H1 (cell line): ENCODE results near the gene OXA1L. TPM values are rescaled to one million over a fixed set of nuclear protein-coding genes. Genes with fewer than 3 reads are reported as not detected.

Source experiments
- CTCF ChIA-PET: fragments of 300-600 bp; sonication (Branson Sonifier 250); formaldehyde crosslinking; loops from one replicate; lab custom pipeline; 2021; ENCODE audit not compliant: partially characterized antibody; lab: Charles Lee
- POLR2A ChIA-PET: fragments of 300-600 bp; sonication (Branson Sonifier 250); formaldehyde crosslinking; loops from one replicate; lab custom pipeline; 2021; ENCODE audit warnings: inconsistent platforms; ENCODE audit not compliant: partially characterized antibody; lab: Charles Lee
- DNase-seq, 2 experiments: peaks; one replicate each; pipeline versions ENCODE4 v3.0.0 to v3.0.0-alpha.2; 2010 to 2022; ENCODE audit warnings: low spot score in 2 of 2, low read depth in 1 of 2, mixed read lengths in 1 of 2
- FAIRE-seq: peaks from 2 replicates; lab custom pipeline; 2011; peaks lifted over from hg19 to GRCh38; lab: Jason Lieb, UNC
- H2AFZ ChIP-seq: 2 replicates; pipeline ENCODE4 v1.8.1; 2012; ENCODE audit warnings: low read length, inconsistent platforms
- H2AK5ac ChIP-seq: 2 replicates; pipeline ENCODE4 v1.6.1; 2013; ENCODE audit warnings: low read depth, low read length
- H2BK120ac ChIP-seq: replicated peaks from 2 replicates; pipeline ENCODE3; 2013; ENCODE audit warnings: low read depth, low read length, inconsistent platforms
- H2BK12ac ChIP-seq: 2 replicates; pipeline ENCODE4 v1.6.1; 2013; ENCODE audit warnings: low read depth, low read length
- H2BK15ac ChIP-seq: 2 replicates; pipeline ENCODE4 v1.6.1; 2013; ENCODE audit warnings: low read length
- H2BK20ac ChIP-seq: 2 replicates; pipeline ENCODE4 v1.6.1; 2013; ENCODE audit warnings: low read length
- H2BK5ac ChIP-seq: 2 replicates; pipeline ENCODE4 v1.6.1; 2013; ENCODE audit warnings: low read depth, low read length
- H3K14ac ChIP-seq: 2 replicates; pipeline ENCODE4 v1.6.1; 2013; ENCODE audit warnings: inconsistent platforms; ENCODE audit not compliant: insufficient read length
- H3K18ac ChIP-seq: 2 replicates; pipeline ENCODE4 v1.6.1; 2013; ENCODE audit warnings: low read length; ENCODE audit errors: extremely low read depth
- H3K23ac ChIP-seq: 2 replicates; pipeline ENCODE4 v1.6.1; 2013; ENCODE audit warnings: inconsistent platforms; ENCODE audit not compliant: insufficient read length
- H3K23me2 ChIP-seq: 2 replicates; pipeline ENCODE4 v1.6.1; 2013; ENCODE audit warnings: low read depth, low read length
- H3K27ac ChIP-seq: 2 replicates; pipeline ENCODE4 v1.6.1; 2011; ENCODE audit warnings: low read depth, low read length, inconsistent platforms
- H3K27me3 ChIP-seq, 4 experiments: replicated peaks in 1 of 4; 1 replicate in 1 of 4; 2 replicates in 3 of 4; pipeline versions ENCODE4 v1.6.1 to v1.8.1; 2011 to 2013; ENCODE audit warnings: low read length in 3 of 4, mild to moderate bottlenecking in 3 of 4, inconsistent platforms in 2 of 4, mixed read lengths in 2 of 4, moderate library complexity in 1 of 4; ENCODE audit not compliant: control insufficient read depth in 3 of 4, insufficient read depth in 3 of 4; ENCODE audit errors: extremely low read depth in 1 of 4
- H3K36me3 ChIP-seq, 4 experiments: 2 replicates each; pipeline versions ENCODE4 v1.6.1 to v1.8.1; 2011 to 2013; ENCODE audit warnings: mild to moderate bottlenecking in 4 of 4, low read length in 3 of 4, moderate library complexity in 2 of 4, control low read depth in 1 of 4, inconsistent platforms in 1 of 4; ENCODE audit not compliant: insufficient read depth in 4 of 4, control insufficient read depth in 2 of 4
- H3K4ac ChIP-seq: replicated peaks from 2 replicates; pipeline ENCODE3; 2013; ENCODE audit warnings: low read length, low read depth, mixed read lengths, inconsistent platforms; ENCODE audit not compliant: insufficient read length
- H3K4me1 ChIP-seq, 4 experiments: replicated peaks in 1 of 4; 1 replicate in 1 of 4; 2 replicates in 3 of 4; pipeline versions ENCODE4 v1.6.1 to v1.8.1; 2011 to 2013; ENCODE audit warnings: low read length in 3 of 4, inconsistent platforms in 2 of 4, mixed read lengths in 1 of 4; ENCODE audit not compliant: insufficient read depth in 4 of 4, control insufficient read depth in 3 of 4
- H3K4me2 ChIP-seq, 2 experiments: 2 replicates each; pipeline versions ENCODE4 v1.6.1 to v1.8.1; 2011 to 2013; ENCODE audit warnings: low read depth in 2 of 2, low read length in 2 of 2, control low read depth in 1 of 2, inconsistent platforms in 1 of 2, mild to moderate bottlenecking in 1 of 2; ENCODE audit not compliant: insufficient read depth in 1 of 2
- H3K4me3 ChIP-seq, 4 experiments: fragments of 200-600, 300-600 bp in 1 of 4; sonication (generic), shearing (Covaris generic), sonication (Bioruptor Twin) in 1 of 4; 2 replicates each; pipeline versions ENCODE4 v1.5.1 to v1.8.1; 2011 to 2016; ENCODE audit warnings: low read length in 4 of 4, low read depth in 3 of 4, control low read depth in 2 of 4, inconsistent platforms in 2 of 4, mild to moderate bottlenecking in 2 of 4, mixed read lengths in 1 of 4, moderate library complexity in 1 of 4; ENCODE audit not compliant: insufficient read depth in 2 of 4; ENCODE audit errors: extremely low read depth in 1 of 4
- H3K56ac ChIP-seq: replicated peaks from 2 replicates; pipeline ENCODE3; 2013; ENCODE audit warnings: low read depth, mild to moderate bottlenecking, mixed read lengths, low read length, inconsistent platforms; ENCODE audit not compliant: insufficient read length
- H3K79me1 ChIP-seq: 2 replicates; pipeline ENCODE4 v1.6.1; 2013; ENCODE audit warnings: low read depth, low read length, control low read depth
- H3K79me2 ChIP-seq, 2 experiments: 2 replicates each; pipeline versions ENCODE4 v1.6.1 to v1.8.1; 2012 to 2013; ENCODE audit warnings: low read length in 2 of 2, mild to moderate bottlenecking in 2 of 2, inconsistent platforms in 1 of 2; ENCODE audit not compliant: insufficient read depth in 2 of 2, control insufficient read depth in 1 of 2
- H3K9ac ChIP-seq, 4 experiments: replicated peaks in 1 of 4; 1 replicate in 1 of 4; 2 replicates in 3 of 4; pipeline versions ENCODE4 v1.6.1 to v1.8.1; 2011 to 2013; ENCODE audit warnings: low read depth in 3 of 4, low read length in 3 of 4, control low read depth in 2 of 4, mild to moderate bottlenecking in 2 of 4, moderate library complexity in 2 of 4, inconsistent platforms in 1 of 4; ENCODE audit errors: extremely low read depth in 1 of 4
- H3K9me3 ChIP-seq, 2 experiments: 2 replicates each; pipeline versions ENCODE4 v1.6.1 to v1.8.1; 2012 to 2013; ENCODE audit warnings: mild to moderate bottlenecking in 2 of 2, moderate library complexity in 2 of 2, control low read depth in 1 of 2, inconsistent platforms in 1 of 2, low read depth in 1 of 2, low read length in 1 of 2, mixed read lengths in 1 of 2; ENCODE audit not compliant: insufficient read depth in 2 of 2
- H4K20me1 ChIP-seq, 2 experiments: replicated peaks in 1 of 2; 2 replicates each; pipeline versions ENCODE3 to v1.8.1; 2011 to 2013; ENCODE audit warnings: inconsistent platforms in 2 of 2, low read length in 2 of 2, mild to moderate bottlenecking in 1 of 2; ENCODE audit not compliant: insufficient read depth in 2 of 2, control insufficient read depth in 1 of 2
- H4K5ac ChIP-seq: 2 replicates; pipeline ENCODE4 v1.6.1; 2013; ENCODE audit warnings: low read length, low read depth, mixed read lengths, inconsistent platforms; ENCODE audit not compliant: insufficient read length
- H4K8ac ChIP-seq: 2 replicates; pipeline ENCODE4 v1.8.0; 2013; ENCODE audit warnings: mild to moderate bottlenecking, moderate library complexity, low read length, inconsistent platforms; ENCODE audit not compliant: insufficient read depth; ENCODE audit errors: extremely low read depth
- H4K91ac ChIP-seq: replicated peaks from 2 replicates; pipeline ENCODE3; 2013; ENCODE audit warnings: low read length, mixed read lengths, inconsistent platforms; ENCODE audit not compliant: insufficient read length
- BCL11A ChIP-seq, 2 experiments: IDR thresholded peaks; one replicate each; pipeline ENCODE4 v1.6.1; 2011; ENCODE audit warnings: low read depth in 2 of 2, low read length in 2 of 2, mild to moderate bottlenecking in 2 of 2
- CHD2 ChIP-seq: IDR thresholded peaks from 2 replicates; pipeline ENCODE4 v1.6.1; 2012; ENCODE audit warnings: low read length, improper control_type of control experiment
- CTBP2 ChIP-seq: IDR thresholded peaks from 2 replicates; pipeline ENCODE4 v1.7.0; 2011; ENCODE audit warnings: borderline replicate concordance, mild to moderate bottlenecking, moderate library complexity, mixed read lengths, low read length; ENCODE audit not compliant: insufficient read depth, insufficient read length
- JUND ChIP-seq: IDR thresholded peaks from 2 replicates; pipeline ENCODE4 v1.6.1; 2011; ENCODE audit warnings: mild to moderate bottlenecking, improper control_type of control experiment, low read length
- KDM1A ChIP-seq: fragments of 200-600, 300-600 bp; sonication (generic); IDR thresholded peaks from 2 replicates; pipeline ENCODE4 v1.7.1; 2016; ENCODE audit warnings: mild to moderate bottlenecking, low read length, borderline replicate concordance
- POLR2AphosphoS5 ChIP-seq: IDR thresholded peaks from 2 replicates; pipeline ENCODE4 v1.6.1; 2011; ENCODE audit warnings: low read depth, low read length
- POU5F1 ChIP-seq: IDR thresholded peaks from 2 replicates; pipeline ENCODE4 v1.6.1; 2011; ENCODE audit warnings: low read depth, mild to moderate bottlenecking, low read length, moderate library complexity
- RXRA ChIP-seq: IDR thresholded peaks from 2 replicates; pipeline ENCODE4 v1.6.1; 2011; ENCODE audit warnings: low read depth, mild to moderate bottlenecking, low read length, moderate library complexity; ENCODE audit not compliant: insufficient read depth
- SP2 ChIP-seq: IDR thresholded peaks from 2 replicates; pipeline ENCODE4 v1.6.1; 2012; ENCODE audit warnings: mild to moderate bottlenecking, low read length, inconsistent platforms
- WGBS, 2 experiments: shearing (Covaris generic) in 1 of 2; methylation state at CpG; one replicate each; pipeline versions ENCODE4 v1.1.6 to v1.1.7; 2013 to 2015; ENCODE audit warnings: low lambda C conversion rate in 2 of 2, mixed read lengths in 2 of 2, inconsistent platforms in 1 of 2, low coverage in 1 of 2, missing lambda C conversion rate in 1 of 2; ENCODE audit not compliant: insufficient replicate concordance in 2 of 2, insufficient coverage in 1 of 2, insufficient read length in 1 of 2; ENCODE audit errors: extremely low coverage in 1 of 2, missing lambda C conversion rate in 1 of 2; 5-methylcytosine and 5-hydroxymethylcytosine counted together
- polyA plus RNA-seq, 7 experiments: library from polyadenylated mRNA; depleted of rRNA in 3 of 7; stranded (reverse) in 5 of 7; unstranded in 2 of 7; fragments of >200 nt in 5 of 7; fragments of 200-250 nt in 2 of 7; gene quantifications; 1 replicate in 5 of 7; 2 replicates in 1 of 7; 4 replicates in 1 of 7; pipeline versions ENCODE4 v1.2.1 to v1.2.3, GENCODE V29; 2011 to 2013; ENCODE audit warnings: missing spikeins in 2 of 7, mixed read lengths in 2 of 7
- total RNA-seq: library from RNA; stranded (reverse); fragmentation: NEBNext Ultra II Directional; extraction: Animal tissue kit (Norgen Biotek cat#: 25700); gene quantifications from 2 replicates; pipeline ENCODE4 v1.2.1, GENCODE V29; 2021
- TF ChIP-seq, protein P1 (sequence below): IDR thresholded peaks from 2 replicates; pipeline ENCODE4 v1.6.1; 2012; ENCODE audit warnings: inconsistent platforms
- TF ChIP-seq, protein P2 (sequence below): IDR thresholded peaks from 2 replicates; pipeline ENCODE4 v1.6.1; 2012; ENCODE audit warnings: low read length, inconsistent platforms

The OXA1L gene
- total and polyA plus RNA-seq, 2 of the 8 experiments (the other 6 are each of a cell fraction or from before 2014, with no cell fraction given): 125 to 199 TPM

DNA sequence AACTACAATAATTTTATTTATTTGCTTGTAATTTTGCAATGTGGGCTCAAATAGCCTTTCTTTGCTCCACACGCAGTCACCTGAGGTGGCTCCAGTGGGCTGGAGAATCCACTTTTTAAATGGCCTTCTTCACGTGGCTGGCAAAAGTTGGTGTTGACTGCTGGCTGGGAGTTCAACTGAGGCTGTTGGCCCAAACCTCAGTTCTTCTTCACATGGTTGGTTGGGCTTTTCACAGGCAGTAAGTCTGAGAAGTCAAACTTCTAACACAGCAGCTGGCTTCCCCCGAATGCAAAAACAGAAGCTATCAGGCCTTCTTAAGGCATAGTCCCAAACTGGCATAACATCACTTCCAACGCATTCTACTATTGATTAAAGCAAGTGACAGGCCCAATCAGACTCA lies 2.1 kb upstream of the OXA1L start:
- Histone ChIP-seq H3K23me2 (no peaks in the 10 kb centered on the region), H4K8ac (no peak overlapping the region), H2BK12ac (no peak overlapping the region), H3K4me1 (peaks cover 0 to 2% (median 0%) of the 10 kb centered on the region in 4 experiments; a peak in 2 of 7 replicates), H3K18ac (no peak overlapping the region), H4K20me1 (no peaks in the 10 kb centered on the region), H3K4me3 (no peak overlapping the region), H3K79me1 (peaks cover 3% of the 10 kb centered on the region), H3K23ac (no peak overlapping the region), H2BK15ac (no peak overlapping the region), H3K27ac (no peak overlapping the region), H4K5ac (no peak overlapping the region), H3K27me3 (no peaks in the 10 kb centered on the region), H2BK120ac (no peak overlapping the region), H2AFZ (no peak overlapping the region), H3K4me2 (no peak overlapping the region), H4K91ac (no peak overlapping the region), H3K56ac (no peak overlapping the region), H3K14ac (no peak overlapping the region), H3K9me3 (peaks cover 0 to 7% of the 10 kb centered on the region in 2 experiments; a peak in 1 of 4 replicates), H2BK5ac (no peak overlapping the region), H3K79me2 (peaks cover 3 to 20% of the 10 kb centered on the region in 2 experiments; a peak in 3 of 4 replicates), H3K9ac (no peak overlapping the region), H2AK5ac (no peak overlapping the region), H3K36me3 (peaks cover 2 to 9% (median 3%) of the 10 kb centered on the region in 4 experiments; a peak in 5 of 8 replicates), H3K4ac (no peak overlapping the region), H2BK20ac (no peak overlapping the region)
- 89% methylated on average over 4 of the region's 4 CpGs; no CpG with 5 or more reads in 1 of the 2 experiments for WGBS, 2 experiments
- DNase-seq (no peak), FAIRE-seq (no peak)
- ChIA-PET CTCF (interaction anchor here (0.6 to 4.0 kb wide), 4 partner anchors 10 to 194 kb away, joined by 3 to 21 read pairs (median 3); no protein-coding TSS in a partner anchor), POLR2A (interaction anchor here (0.7 kb wide), 2 partner anchors 55 to 69 kb away, joined by 3 read pairs; no protein-coding TSS in a partner anchor)
- TF ChIP-seq SP2 (no peak), KDM1A (no peak), POLR2AphosphoS5 (no peak), RXRA (no peak), CHD2 (no peak), BCL11A (IDR thresholded peaks at IDR 0.05; ENCODE audit: low read depth in 2 of 2, low read length in 2 of 2) (no peak), JUND (no peak), CTBP2 (no peak), POU5F1 (no peak)
- TF ChIP-seq, protein P1, sequence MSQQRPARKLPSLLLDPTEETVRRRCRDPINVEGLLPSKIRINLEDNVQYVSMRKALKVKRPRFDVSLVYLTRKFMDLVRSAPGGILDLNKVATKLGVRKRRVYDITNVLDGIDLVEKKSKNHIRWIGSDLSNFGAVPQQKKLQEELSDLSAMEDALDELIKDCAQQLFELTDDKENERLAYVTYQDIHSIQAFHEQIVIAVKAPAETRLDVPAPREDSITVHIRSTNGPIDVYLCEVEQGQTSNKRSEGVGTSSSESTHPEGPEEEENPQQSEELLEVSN: no peak
- TF ChIP-seq, protein P2, sequence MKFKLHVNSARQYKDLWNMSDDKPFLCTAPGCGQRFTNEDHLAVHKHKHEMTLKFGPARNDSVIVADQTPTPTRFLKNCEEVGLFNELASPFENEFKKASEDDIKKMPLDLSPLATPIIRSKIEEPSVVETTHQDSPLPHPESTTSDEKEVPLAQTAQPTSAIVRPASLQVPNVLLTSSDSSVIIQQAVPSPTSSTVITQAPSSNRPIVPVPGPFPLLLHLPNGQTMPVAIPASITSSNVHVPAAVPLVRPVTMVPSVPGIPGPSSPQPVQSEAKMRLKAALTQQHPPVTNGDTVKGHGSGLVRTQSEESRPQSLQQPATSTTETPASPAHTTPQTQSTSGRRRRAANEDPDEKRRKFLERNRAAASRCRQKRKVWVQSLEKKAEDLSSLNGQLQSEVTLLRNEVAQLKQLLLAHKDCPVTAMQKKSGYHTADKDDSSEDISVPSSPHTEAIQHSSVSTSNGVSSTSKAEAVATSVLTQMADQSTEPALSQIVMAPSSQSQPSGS: no peak
